ENCODE measurements around the gene RGMA.

Gene RGMA

DNA sequence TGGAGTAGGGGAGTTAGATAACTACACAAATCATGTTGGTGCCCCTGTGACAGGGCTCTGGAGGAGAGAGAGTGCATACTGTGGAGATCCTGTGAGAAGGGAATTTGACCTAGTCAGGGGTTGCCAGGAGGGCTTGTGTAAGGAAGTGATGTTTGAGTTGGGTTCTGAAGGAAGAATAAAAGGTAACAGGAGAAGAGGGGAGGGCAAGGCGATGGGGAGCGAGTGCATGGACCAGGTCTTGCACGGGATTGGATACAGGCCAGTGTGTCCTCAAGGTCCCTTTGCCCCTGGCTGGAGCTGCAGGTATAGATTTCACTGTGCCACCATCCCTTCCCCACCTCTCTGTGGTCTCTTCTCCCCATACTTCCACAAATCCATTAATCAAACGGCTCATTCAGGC is 83.9 kb downstream of the RGMA start:
- TF ChIP-seq, protein P1, sequence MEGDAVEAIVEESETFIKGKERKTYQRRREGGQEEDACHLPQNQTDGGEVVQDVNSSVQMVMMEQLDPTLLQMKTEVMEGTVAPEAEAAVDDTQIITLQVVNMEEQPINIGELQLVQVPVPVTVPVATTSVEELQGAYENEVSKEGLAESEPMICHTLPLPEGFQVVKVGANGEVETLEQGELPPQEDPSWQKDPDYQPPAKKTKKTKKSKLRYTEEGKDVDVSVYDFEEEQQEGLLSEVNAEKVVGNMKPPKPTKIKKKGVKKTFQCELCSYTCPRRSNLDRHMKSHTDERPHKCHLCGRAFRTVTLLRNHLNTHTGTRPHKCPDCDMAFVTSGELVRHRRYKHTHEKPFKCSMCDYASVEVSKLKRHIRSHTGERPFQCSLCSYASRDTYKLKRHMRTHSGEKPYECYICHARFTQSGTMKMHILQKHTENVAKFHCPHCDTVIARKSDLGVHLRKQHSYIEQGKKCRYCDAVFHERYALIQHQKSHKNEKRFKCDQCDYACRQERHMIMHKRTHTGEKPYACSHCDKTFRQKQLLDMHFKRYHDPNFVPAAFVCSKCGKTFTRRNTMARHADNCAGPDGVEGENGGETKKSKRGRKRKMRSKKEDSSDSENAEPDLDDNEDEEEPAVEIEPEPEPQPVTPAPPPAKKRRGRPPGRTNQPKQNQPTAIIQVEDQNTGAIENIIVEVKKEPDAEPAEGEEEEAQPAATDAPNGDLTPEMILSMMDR (IDR thresholded peaks at IDR 0.05; ENCODE audit: low read depth, low read length, missing control alignments), result no peak
- Histone ChIP-seq H3K27ac (no peak overlapping the region), H3K36me3 (replicated peaks) (peaks cover 91% of the 10 kb centered on the region), H3K4me3 (ENCODE audit: low read depth, low read length) (no peak overlapping the region), H3K27me3 (replicated peaks) (no peaks in the 10 kb centered on the region)
- in situ Hi-C loops (cut with HindIII; ENCODE audit: low pct_ligation_motif_present, low sequenced_read_pairs), result no loop called here
- DNase-seq, result no peak

DNA sequence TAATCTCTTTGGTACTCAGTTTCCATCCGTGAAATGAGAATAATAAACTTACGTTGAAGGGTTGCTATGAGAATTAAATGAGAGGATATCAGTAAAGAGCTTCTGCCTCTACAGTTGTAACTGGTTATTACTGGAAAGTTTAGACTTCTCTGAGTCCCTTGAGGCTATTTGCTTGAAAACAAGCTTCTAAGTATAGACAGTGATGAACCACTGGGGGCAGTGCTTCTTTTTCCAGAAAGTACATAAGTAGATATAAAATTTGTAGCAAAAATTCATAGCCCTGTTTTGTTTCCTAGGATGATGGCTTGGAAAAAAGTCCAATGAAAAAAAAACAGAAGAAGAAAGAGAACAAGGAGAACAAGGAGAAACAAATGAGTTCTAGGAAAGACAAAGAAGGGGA is 87.1 kb downstream of the RGMA start:
- Histone ChIP-seq H3K4me3 (ENCODE audit: low read depth, low read length) (no peak overlapping the region), H3K27me3 (replicated peaks) (no peaks in the 10 kb centered on the region), H3K27ac (no peak overlapping the region), H3K36me3 (replicated peaks) (peaks cover 87% of the 10 kb centered on the region)
- no peak for DNase-seq
- in situ Hi-C loops (cut with HindIII; ENCODE audit: low pct_ligation_motif_present, low sequenced_read_pairs), result no loop called here
- TF ChIP-seq, protein P1 (IDR thresholded peaks at IDR 0.05; ENCODE audit: low read depth, low read length, missing control alignments), result peak; percentile 14

DNA sequence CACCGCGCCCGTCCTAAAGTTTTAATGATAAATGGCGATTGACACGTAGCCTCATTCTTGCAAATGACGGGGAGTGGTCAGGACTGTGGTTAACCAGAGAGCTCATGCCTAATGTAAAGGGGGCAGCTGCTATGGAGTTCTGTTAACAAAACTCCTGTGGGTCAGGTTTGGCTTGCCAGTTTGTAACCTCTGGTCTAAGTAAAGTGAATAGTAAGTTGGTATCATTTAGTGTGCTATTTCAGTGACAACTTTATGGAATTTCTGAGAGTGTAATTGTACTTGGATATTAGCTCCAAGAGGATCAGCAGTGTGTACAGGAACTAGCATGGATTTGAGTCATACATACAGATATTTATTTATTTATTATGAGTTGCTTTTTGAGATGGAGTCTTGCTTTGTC is 87.9 kb downstream of the RGMA start:
- Histone ChIP-seq H3K36me3 (replicated peaks) (peaks cover 87% of the 10 kb centered on the region), H3K27ac (no peak overlapping the region), H3K4me3 (ENCODE audit: low read depth, low read length) (no peak overlapping the region), H3K27me3 (replicated peaks) (no peaks in the 10 kb centered on the region)
- DNase-seq, result no peak
- in situ Hi-C loops (cut with HindIII; ENCODE audit: low pct_ligation_motif_present, low sequenced_read_pairs), result no loop called here
- TF ChIP-seq, protein P1 (IDR thresholded peaks at IDR 0.05; ENCODE audit: low read depth, low read length, missing control alignments), result no peak

DNA sequence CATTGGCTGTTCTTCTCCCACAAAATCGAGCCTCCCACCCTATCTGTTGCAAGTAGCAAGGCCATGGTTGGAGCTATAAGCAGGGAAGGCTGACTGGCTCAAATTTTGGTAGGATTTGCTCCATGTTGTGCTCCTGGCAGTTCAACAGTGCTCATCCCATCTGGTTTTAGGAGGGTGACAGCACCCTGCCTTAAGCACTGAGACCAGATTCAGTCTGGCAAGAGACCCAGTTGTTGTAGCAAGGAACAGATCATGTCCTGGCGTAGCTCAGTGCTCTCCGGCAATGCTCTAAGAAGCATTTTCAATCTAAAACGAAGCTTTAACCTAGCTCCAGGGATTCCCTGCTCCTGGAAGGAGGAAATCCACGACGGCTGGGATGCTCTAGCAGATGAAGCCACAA is 91.2 kb downstream of the RGMA start:
- no peak overlapping the region for H3K27ac ChIP-seq
- peaks cover 86% of the 10 kb centered on the region for H3K36me3 ChIP-seq (replicated peaks)
- no peaks in the 10 kb centered on the region for H3K27me3 ChIP-seq (replicated peaks)
- in situ Hi-C loops (cut with HindIII; ENCODE audit: low pct_ligation_motif_present, low sequenced_read_pairs), result no loop called here
- H3K4me3 ChIP-seq (ENCODE audit: low read depth, low read length), result no peak overlapping the region
- TF ChIP-seq, protein P1 (IDR thresholded peaks at IDR 0.05; ENCODE audit: low read depth, low read length, missing control alignments), result no peak
- no peak for DNase-seq

DNA sequence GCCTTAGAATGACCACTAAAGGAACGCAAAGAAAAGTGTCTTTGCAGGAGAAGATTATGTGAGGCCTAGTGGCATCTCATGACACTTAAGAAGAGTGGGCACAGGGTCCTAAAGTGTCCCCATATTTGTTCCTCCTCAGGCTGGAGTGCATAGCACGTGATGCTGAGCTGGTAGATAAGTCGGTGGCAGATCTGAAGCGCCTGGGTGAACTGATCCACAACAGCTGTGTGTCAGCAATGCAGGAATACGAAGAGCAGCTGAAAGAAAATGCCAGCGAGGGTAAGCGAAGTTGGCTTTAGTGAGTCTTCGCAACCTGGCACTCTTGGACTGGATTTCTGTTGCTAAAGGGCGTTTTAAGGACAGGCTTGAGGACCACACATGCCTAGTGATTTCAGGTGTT is 96.3 kb downstream of the RGMA start:
- H3K4me3 ChIP-seq (ENCODE audit: low read depth, low read length), result no peak overlapping the region
- peaks cover 82% of the 10 kb centered on the region for H3K36me3 ChIP-seq (replicated peaks)
- no peak overlapping the region for H3K27ac ChIP-seq
- no peaks in the 10 kb centered on the region for H3K27me3 ChIP-seq (replicated peaks)
- TF ChIP-seq, protein P1 (IDR thresholded peaks at IDR 0.05; ENCODE audit: low read depth, low read length, missing control alignments), result no peak
- no peak for DNase-seq
- in situ Hi-C loops (cut with HindIII; ENCODE audit: low pct_ligation_motif_present, low sequenced_read_pairs), result no loop called here

DNA sequence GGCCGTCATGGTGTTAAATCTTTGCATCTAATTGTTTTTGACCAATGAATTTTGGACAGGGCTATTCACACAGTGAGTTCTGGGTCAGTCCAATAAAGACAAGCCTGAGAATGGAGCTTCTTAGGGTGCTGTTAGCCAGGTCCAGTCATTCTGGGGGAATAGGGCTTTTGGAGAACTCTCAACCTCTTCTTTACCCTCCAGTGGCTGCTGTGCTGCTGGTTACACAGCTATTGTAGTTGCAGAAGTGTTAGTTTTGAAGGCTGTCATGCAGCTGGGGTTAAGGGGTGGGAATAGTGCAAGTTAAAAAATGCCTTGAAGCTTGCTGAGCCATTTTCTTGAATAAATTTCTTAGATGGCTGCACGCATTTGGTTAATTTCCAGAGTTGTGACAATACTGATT is 99.0 kb downstream of the RGMA start:
- no peak for DNase-seq
- TF ChIP-seq, protein P1 (IDR thresholded peaks at IDR 0.05; ENCODE audit: low read depth, low read length, missing control alignments), result no peak
- Histone ChIP-seq H3K36me3 (replicated peaks) (peaks cover 74% of the 10 kb centered on the region), H3K27me3 (replicated peaks) (no peaks in the 10 kb centered on the region), H3K4me3 (ENCODE audit: low read depth, low read length) (no peak overlapping the region), H3K27ac (no peak overlapping the region)
- in situ Hi-C loops (cut with HindIII; ENCODE audit: low pct_ligation_motif_present, low sequenced_read_pairs), result no loop called here
